Stimulated activated CD8-positive, alpha-beta memory T cell treated with anti-CD3 and anti-CD28 coated beads, Interleukin-15, amount 100 ng/mL, for 24 hours (primary cell): ENCODE data around the gene HOXD11.

Source experiments
- DNase-seq: peaks from one replicate; pipeline ENCODE4 v3.0.0-alpha.2; 2020; ENCODE audit warnings: low read depth

Gene HOXD11

DNA sequence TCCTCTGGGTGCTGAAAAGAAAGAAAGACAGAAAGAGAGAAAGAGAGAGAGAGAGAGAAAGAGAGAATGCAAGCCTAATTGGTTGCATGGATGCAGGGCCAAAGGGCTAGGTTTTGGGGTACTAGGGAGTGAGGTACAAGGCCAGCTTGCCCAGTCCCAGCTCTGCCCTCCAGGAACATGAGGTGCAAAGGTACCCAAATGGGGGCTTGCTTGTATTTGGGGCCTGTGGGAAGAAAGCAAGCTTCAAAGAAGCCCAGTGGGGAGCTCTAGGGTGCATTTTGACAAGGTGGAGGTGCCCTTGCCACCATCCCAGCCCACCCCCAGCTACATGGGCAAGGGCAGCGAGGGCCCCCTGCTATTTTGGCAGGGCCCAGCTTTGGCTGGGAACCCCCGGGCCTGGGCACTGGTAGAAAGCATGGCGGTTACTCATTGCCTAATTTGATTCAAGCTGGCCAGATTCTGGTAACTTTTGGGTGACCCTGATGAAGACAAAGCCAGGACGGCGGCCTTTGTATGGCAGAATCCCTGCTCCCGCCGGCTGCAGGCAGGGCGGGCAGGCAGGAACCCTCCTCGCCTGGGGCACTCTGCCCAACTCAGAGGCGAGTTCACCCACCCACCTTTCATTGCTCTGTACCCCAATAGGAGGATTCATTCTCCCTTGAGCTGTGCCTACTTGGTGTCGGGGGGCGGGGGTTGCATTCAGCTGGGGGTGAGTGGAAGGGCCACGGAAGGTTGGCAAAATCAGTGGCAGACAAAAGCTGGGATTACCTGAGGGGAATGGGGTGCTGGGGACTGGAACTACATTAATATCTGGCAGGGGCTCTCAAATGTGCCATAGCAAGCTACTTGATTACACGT lies 43.7 kb downstream of the HOXD11 start:
- DNase-seq = no peak

DNA sequence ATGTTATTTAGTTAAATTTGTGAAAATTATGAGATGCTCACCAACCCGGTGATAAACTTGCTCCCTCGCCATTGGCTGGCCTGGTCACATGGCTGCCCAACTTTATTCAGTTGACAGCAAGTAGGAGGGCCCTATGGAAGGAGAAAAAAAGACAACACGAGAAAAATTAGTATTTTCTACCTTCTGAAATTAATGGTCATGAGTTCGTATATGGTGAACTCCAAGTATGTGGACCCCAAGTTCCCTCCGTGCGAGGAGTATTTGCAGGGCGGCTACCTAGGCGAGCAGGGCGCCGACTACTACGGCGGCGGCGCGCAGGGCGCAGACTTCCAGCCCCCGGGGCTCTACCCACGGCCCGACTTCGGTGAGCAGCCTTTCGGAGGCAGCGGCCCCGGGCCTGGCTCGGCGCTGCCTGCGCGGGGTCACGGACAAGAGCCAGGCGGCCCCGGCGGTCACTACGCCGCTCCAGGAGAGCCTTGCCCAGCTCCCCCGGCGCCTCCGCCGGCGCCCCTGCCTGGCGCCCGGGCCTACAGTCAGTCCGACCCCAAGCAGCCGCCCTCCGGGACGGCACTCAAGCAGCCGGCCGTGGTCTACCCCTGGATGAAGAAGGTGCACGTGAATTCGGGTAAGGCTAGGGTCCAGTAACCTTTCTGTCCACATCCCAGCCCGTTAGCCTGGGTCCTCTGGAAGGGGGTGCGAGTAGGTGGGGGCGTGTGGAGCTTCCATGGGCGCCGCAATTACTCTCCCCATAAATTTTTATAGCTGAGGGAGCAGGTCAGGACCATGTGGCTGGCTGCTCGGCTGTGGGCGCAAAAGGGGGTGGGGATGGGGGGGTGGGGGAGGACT lies 44.6 kb downstream of the HOXD11 start, which contains the start of gene HOXD4:
Gene HOXD4 (plus strand): TSS at position 109 of the 846 bp plus-strand sequence. CDS start 84 bp downstream, at position 193.
- no peak for DNase-seq

- DNase-seq = no peak
These were observed 45.5 kb downstream of the HOXD11 start for GRCh38 chr2:176152350-176153181.

GRCh38 chr2:176154576-176155252 lies 47.6 kb downstream of the HOXD11 start:
- DNase-seq = no peak

GRCh38 chr2:176155356-176156044 lies 48.4 kb downstream of the HOXD11 start:
- no peak for DNase-seq

DNA sequence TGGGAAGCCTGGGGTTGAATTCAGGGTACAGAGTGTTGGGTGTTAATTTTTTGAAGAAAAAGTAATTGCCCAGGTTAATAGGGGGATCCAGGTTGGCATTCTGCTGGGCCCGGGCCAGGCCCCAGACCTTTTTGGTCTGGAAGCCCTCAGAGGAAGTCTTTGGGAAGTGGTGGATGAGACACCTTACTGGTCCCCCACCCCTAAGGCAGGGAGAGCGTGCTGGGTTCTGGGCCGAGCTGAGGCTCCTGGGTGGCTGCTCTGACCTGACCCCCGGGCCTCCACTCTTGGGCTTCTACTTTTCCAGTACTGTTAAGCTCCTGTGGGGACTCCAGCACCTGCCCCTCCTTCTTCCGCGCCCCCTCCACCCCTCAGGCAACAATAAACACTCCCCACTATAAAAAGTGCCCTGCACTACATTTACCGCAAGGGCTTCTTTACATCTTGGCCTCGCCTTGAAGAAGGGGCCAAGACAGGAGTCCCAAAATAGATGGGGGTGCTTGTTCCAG lies 49.3 kb downstream of the HOXD11 start:
- DNase-seq = no peak

DNA sequence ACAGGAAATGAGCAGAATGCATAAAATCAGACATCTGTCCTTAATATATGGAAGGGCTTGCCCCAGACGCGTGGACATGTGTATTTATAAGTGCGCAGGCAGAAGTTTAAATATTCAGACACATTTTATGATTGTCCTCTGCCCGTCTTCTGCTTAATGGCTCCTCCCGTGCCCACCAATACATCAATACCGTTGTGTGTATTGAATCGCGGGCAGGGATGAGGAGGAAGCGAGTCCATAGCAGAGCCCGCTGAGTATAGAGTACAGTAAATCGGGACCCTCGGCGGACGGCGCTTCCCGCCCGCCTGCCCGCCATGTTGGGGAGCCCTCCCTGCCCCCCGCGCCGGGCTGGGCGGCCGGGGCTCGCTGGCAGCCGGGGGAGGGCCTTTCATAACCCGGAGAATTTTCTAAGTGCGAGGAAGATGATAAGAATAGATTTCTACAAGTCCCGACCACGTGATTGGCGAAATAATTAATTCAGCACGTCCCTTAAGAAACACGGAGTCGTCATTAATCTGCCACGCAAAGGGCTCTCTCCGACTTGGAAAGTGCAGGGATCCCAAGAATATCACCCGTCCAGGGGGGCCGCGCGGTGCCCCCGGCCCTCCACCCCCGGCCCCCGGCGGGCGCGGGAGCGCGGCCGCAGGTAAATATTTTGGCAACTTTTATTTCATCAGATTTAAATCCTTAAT lies 49.9 kb downstream of the HOXD11 start, which contains the start of gene HOXD3:
Gene HOXD3 (plus strand): TSS at position 501 of the 692 bp plus-strand sequence. CDS start 11,808 bp downstream, outside the sequence.
- DNase-seq = no peak

GRCh38 chr2:176157499-176158185 lies 50.6 kb downstream of the HOXD11 start:
- no peak for DNase-seq

DNA sequence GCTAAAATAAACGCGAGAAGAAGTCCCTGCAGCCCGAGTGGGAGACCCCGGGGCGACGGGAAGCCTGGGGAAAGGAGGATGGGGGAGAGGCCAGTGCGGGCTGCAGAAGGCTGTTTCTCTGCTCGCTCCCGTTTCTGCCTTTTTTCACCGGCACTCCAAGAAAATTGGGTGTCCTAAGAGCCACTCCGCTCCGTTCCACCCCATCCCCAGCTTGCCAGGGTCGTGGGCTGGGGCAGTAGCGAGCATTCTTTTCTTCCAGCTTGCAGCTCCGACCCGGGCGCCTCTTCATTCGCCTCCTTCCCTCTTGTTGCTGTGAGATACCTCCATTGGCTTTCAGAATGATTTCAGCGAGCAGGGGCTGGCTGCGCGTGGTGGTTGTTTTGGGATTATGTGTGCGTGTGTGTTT lies 51.1 kb downstream of the HOXD11 start:
- DNase-seq = no peak

DNA sequence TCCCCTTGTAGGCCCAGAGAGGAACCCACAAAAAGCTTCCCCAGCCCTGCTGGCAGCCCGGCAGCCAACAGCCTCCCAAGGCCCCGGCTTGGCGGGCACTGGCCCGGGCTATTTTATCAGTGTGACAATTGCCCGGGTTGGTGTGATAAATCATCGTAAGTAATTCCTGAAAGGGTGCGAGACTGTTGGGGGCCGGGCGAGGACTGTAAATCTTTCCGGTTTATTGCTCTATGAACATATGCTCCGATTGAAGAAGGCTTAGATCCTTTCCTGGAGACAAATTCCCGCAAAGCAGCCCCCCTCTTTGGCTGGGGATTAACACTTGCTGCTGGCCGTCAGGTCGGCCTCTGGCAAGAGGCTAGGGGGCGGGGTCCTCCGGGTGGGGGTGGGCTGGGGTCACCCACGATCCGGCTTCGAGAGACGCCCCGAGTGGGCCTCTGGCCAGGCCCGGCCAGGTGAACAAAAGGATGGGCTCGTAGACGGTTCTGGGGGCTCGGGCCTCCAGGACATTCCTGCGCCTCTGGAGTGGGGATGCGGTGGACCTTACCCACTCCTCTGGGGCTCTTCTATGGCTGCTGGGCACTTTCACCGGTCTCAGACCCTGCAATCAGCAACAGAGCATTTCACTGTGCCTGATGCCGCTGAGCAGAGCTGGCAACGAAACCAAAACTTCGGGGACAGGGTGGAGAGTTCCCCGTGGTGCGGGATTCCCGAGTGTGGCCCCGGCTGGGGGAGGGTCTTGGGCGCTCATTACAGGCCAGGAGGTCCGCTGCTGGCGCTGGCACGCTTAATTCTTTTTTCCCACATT lies 52.0 kb downstream of the HOXD11 start:
- no peak for DNase-seq
